HL-60 (cell line): ENCODE measurements around the gene TNNC1.

Experiments used
- DNase-seq, 2 experiments: peaks; one replicate each; pipeline ENCODE4 v3.0.0-alpha.2; 2010 to 2020; ENCODE audit warnings: low read depth in 1 of 2, low spot score in 1 of 2
- H3K27ac ChIP-seq: fragments of 250-450 bp; sonication (Bioruptor Pico); replicated peaks from 2 replicates; pipeline ENCODE4 v1.5.1; 2020; ENCODE audit warnings: mild to moderate bottlenecking, moderate library complexity
- H3K27me3 ChIP-seq: fragments of 250-450 bp; sonication (Bioruptor Pico); 2 replicates; pipeline ENCODE4 v1.5.1; 2021; ENCODE audit warnings: mild to moderate bottlenecking, moderate library complexity; ENCODE audit not compliant: insufficient read depth, poor library complexity, severe bottlenecking
- H3K4me3 ChIP-seq: replicated peaks from 2 replicates; pipeline ENCODE4 v1.5.1; 2011; ENCODE audit warnings: mild to moderate bottlenecking, control low read depth, low read length; ENCODE audit not compliant: insufficient read depth
- CTCF ChIP-seq: IDR thresholded peaks from one replicate; pipeline ENCODE4 v1.5.1; 2011; ENCODE audit warnings: low read length, control low read depth, inconsistent platforms; ENCODE audit not compliant: insufficient read depth
- GABPA ChIP-seq: IDR thresholded peaks from 2 replicates; pipeline ENCODE4 v1.6.1; 2012; ENCODE audit warnings: low read depth
- POLR2AphosphoS5 ChIP-seq: IDR thresholded peaks from 2 replicates; pipeline ENCODE4 v1.6.1; 2012; ENCODE audit warnings: low read depth
- REST ChIP-seq: IDR thresholded peaks from 2 replicates; pipeline ENCODE4 v1.6.1; 2012; ENCODE audit warnings: low read depth; ENCODE audit not compliant: insufficient replicate concordance
- SPI1 ChIP-seq: IDR thresholded peaks from 2 replicates; pipeline ENCODE4 v1.6.1; 2012; ENCODE audit warnings: low read depth, mild to moderate bottlenecking, borderline replicate concordance

Gene TNNC1

GRCh38 chr3:52429031-52429430, 24.8 kb downstream of the TNNC1 start:
- Histone ChIP-seq H3K27me3 (no peaks in the 10 kb centered on the region), H3K4me3 (no peak overlapping the region), H3K27ac (no peak overlapping the region)
- DNase-seq: no peak
- no peak for TF ChIP-seq POLR2AphosphoS5
- no peak for TF ChIP-seq REST
- no peak for TF ChIP-seq CTCF
- no peak for TF ChIP-seq SPI1
- TF ChIP-seq GABPA: no peak

- no peak overlapping the region for H3K27ac ChIP-seq
- TF ChIP-seq SPI1 (no peak), CTCF (peak; percentile 72)
- H3K4me3 ChIP-seq: no peak overlapping the region
- no peaks in the 10 kb centered on the region for H3K27me3 ChIP-seq
- peak; percentile 55 to 70 for DNase-seq
Measured at GRCh38 chr3:52428151-52429005, 25.5 kb downstream of the TNNC1 start.

- TF ChIP-seq GABPA (no peak), REST (no peak), POLR2AphosphoS5 (no peak), CTCF (no peak), SPI1 (no peak)
- Histone ChIP-seq H3K27ac (no peak overlapping the region), H3K4me3 (no peak overlapping the region), H3K27me3 (no peaks in the 10 kb centered on the region)
- no peak for DNase-seq
Measured at GRCh38 chr3:52423173-52423572, 30.7 kb downstream of the TNNC1 start.

- no peak for TF ChIP-seq POLR2AphosphoS5
- H3K27ac ChIP-seq: no peak overlapping the region
- H3K4me3 ChIP-seq: no peak overlapping the region
- no peak for DNase-seq
- no peaks in the 10 kb centered on the region for H3K27me3 ChIP-seq
Measured at GRCh38 chr3:52422669-52423068, 31.2 kb downstream of the TNNC1 start.
